Amygdala (tissue), 56 donors: ENCODE results near the gene DDX41.
"Not testable (repeated sequence)": the region's sequence is repeated elsewhere in the genome, so short reads cannot be mapped to it uniquely, and the experiment has no call there.

ENCODE experiments used
- DNase-seq, 56 donors: peaks; one replicate each; lab custom pipeline; 2025; lab: John Stamatoyannopoulos, UW

Gene DDX41

GRCh38 chr5:177538876-177539275, 22.1 kb upstream of the DDX41 start:
- no peak for DNase-seq

DNA sequence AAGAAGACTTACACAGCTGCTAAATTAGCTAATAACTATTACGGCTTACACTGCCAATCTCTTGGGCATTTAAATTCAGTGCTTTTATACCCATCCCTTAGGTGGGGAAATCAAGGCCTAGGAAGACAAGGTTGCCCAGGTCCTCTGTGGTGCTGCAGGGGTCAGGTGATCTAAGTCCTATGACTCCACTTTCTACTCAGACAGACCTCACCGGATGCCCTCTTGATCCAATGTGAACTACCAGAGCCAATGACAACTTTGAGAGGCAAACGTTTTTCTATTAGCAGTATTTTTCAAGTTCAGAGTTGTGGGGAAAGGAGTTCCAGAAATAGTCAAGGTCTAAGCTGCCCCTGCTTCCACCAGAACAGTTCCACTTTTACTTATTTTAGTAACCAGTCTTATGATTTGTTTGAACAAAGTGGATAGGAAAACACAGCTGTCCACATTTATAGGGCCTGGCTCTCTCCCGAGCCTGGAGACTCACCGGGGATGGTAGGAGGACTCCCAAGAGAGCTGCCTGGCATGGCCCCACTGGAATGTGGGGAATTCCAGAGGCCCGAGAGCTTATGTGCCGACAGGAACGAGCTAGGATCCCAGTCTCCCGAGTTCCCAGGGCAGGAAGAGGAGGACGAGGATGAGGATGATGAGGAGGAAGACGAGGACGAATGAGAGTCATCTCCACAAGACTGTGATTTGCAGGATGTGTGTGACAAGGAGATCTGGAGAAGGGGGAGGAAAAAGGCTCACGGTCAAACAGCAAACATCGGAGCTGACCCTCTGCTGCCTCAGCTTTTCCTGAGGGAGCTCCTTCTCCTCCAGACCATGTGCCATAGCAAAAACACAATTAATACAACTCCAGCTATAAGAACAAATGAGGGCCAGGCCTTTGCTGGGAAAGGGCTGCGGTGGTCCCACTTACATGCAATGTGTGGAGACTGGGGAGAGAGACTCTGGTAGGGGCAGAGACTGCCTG, 20.9 kb upstream of the DDX41 start:
- DNase-seq = peak in 1 of 56 donors; percentile 16

DNA sequence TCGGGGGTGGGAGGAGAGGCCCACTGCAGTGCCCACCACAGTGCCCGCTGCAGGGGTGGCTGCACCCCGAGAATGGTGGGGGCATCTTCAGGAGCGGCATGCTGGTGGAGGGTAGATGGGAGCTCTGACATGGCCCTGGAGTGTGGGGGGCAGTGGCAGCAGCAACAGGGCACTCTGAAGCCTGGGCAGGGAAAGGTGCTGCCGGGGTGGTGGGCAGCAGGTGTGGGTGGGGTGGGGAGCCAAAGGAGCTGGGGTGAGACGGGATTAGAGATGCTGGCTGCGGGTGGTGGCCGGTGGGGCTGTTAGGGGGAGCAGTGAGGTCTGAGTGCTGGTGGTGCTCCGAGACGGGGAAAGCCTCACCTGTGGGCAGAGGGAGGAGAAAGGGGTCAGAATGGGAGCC, 19.6 kb upstream of the DDX41 start:
- DNase-seq = no peak

DNA sequence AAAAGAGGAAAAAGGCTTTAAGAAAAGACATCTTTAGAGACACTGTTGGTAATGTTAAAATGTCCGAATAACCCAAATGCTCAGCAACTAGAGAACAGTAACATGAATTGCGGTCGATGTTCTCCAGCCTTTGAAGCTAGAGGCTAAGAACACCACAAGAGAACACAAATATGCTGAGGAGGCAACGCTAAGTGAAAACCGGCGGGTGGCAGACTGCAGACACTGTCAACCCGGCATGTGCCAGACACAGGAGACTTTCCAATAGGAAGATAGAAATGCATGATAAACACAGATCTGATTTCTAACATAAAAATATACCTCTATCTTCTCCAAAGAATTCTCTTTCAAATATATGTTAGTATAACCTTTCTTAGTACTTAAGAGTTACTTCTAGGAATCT, 18.4 kb upstream of the DDX41 start:
- peak in 1 of 56 donors; percentile 26 for DNase-seq

DNA sequence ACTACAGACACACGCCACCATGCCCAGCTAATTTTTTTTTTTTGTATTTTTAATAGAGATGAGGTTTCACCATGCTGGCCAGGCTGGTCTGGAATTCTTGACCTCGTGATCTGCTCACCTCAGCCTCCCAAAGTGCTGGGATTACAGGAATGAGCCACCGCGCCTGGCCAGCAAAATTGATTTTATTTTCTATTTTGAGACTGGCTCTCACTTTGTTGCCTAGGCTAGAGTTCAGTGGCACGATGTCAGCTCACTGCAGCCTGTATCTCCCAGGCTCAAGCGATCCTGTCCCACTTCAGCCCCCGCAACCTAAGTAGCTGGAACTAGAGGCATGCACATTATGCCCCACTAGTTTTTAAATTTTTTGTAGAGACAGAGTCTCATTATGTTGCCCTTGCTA, 17.7 kb upstream of the DDX41 start:
- DNase-seq = not testable (repeated sequence)

- no peak for DNase-seq
These were observed 14.6 kb upstream of the DDX41 start for GRCh38 chr5:177531209-177531940.

DNA sequence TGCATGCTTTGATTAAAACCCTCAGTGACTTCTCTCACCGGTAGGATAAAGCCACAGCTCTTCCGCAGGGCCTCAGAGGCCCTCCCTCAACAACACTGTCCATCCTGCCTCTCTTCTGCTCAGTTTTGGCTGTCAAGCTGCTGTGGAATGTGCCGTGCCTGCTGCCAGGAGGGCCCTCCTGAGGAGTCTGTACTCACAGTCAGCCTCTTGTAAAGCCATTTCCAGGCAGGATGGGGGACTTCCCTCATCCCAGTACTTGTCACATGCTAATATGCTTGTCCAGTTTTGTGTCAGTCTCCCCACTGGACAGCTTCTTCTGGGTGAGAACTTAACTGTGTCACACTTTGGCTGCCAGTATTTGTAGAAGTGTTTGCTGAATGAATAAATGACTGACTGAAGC, 13.9 kb upstream of the DDX41 start:
- DNase-seq = no peak

- no peak for DNase-seq
These were observed 12.8 kb upstream of the DDX41 start for GRCh38 chr5:177529247-177530203.

- no peak for DNase-seq
These were observed 11.9 kb upstream of the DDX41 start for GRCh38 chr5:177528631-177529030.

GRCh38 chr5:177527595-177527994, 10.8 kb upstream of the DDX41 start:
- no peak for DNase-seq

GRCh38 chr5:177526791-177527190, 10.0 kb upstream of the DDX41 start:
- no peak for DNase-seq

DNA sequence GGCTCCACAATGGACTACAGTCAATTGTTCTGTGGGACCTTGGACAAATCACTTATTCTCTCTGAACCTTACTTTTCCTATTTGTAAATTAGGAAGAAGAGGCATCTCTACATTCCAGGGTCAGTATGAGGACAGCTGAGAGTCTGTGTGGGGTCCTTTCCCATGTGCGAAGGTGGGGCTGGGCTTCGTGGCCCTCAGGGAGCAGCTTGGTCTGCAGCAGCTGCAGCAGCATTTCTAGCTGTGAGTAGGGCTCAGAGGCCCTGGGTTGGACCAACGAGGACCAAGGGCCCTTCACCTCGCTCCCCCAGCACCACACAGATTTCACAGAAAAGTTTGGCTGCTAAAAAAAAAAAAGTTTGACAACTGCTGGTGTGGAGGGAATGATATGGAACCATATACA, 9.4 kb upstream of the DDX41 start:
- no peak for DNase-seq

DNA sequence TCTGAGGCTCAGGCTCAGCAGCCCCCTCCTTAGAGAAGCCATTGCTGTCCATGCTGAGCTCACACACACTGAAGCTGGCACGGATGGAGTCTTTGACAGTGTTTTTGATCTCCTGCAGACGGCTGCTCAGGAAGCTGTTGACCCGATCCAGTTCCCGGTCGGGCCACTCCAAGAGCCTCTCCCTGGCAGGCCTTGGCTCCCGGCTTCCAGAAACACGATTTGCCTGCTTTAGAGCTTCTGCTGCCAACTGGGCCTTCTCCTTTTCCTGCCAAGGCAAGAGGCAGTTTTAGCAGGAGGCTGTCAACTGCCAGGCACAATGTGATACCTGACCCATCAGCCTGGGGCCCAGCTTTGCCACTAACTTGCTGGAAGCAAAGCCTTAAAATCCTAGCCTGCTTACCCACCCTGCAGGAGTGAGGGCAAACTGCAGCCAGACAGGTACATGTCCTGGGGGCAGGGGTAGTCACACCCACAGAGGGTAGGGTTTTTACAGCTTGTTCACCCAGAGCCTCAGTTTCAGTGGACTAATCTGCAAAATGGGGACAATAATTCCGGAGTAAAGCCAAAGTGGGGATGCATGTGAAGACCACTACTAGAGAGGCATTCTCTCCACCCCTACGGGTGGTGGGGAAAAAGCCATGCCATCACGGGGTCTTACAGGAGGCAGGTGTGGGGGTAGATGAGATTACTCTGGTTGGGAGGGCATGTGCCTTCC, 8.3 kb upstream of the DDX41 start:
- DNase-seq = peak in 4 of 56 donors; percentile 10 to 36 (median 26)

DNA sequence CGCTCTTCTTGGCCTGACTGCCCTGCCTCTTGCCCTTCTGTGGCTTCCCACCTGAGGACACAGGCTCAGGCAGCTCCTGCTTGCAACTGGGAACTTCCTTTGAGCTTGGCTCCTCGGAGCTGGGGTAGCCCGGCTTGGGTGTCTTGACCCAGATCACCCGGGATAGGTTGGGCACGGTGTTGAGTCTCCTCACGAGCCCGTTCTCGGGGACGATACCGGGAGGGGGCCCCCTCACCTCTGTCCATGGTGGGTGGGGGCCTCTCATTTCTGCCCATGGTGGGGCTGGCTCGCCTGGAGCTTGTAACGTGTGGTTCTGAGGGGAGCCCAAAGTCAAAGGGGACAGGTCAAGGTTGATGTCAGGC, 7.8 kb upstream of the DDX41 start:
- DNase-seq = no peak

DNA sequence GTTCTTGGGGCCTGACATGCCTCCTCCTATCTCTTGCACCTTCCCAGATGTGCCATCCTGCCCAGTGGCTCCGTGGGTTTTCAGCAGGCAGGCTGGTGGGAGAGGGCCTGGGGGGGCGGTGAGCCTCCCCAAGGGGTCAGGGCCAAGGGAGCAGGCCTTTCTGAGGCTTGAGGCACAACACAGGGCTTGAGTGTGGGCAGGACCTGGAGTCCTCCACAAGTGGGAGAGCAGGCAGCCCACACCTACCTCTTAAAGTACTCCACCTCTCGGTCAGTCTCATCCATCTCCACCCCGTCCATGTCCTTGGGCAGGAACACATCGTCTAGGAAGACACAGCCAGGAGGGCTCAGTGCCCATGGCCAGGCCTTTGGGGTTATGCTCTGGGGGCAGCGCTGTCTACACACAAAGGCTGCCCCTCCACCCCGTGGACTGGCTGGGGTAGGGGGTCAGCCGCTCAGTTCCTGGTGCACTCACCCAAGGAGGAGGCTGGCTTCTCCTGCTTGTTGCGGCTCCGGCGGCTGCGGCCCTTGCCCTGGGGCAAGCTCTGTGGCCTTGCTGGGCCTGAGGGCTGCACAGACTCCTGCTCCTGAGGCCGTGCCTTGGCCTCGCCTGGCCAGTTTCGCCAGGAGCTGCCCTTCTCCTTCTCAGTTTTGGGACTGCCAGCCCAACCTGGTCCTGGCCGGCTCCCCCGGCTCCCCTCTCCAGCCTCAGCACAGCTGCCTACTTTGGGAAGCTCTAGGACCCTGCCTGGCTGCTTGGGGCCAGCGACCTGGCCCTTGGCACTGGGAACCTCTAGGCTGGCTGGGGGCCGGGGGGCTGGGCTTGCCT, 7.2 kb upstream of the DDX41 start:
- no peak for DNase-seq

DNA sequence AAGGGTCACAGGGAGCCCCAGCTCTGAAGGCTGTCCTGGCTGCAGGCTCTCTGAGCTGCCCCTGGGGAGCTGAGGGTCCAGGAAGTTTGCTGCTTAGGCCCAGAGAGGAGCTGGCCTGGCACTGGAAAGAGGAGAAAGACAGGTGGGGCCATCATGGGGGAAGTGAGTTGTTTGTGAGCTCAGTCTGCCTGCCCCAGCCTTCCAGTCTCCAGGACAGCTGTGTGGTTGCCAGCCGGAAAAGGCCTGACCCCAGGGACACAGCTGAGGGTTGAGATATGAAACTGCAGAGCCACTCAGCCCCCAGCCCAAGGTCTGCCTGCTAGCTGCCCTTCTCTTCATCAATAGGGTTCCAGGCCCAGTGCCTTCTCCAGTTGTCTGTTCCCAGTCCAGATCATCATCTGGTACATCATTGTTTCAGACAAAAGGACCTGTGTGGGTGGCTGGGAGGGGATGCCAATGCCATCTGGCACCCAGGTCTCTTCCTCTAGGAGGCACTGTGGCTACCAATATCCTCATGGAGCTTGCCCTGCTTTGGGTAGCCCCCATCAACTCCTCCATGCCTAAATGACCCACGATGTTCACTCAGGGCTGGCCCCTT, 4.3 kb upstream of the DDX41 start:
- peak in 2 of 56 donors; percentile 23 to 45 for DNase-seq

DNA sequence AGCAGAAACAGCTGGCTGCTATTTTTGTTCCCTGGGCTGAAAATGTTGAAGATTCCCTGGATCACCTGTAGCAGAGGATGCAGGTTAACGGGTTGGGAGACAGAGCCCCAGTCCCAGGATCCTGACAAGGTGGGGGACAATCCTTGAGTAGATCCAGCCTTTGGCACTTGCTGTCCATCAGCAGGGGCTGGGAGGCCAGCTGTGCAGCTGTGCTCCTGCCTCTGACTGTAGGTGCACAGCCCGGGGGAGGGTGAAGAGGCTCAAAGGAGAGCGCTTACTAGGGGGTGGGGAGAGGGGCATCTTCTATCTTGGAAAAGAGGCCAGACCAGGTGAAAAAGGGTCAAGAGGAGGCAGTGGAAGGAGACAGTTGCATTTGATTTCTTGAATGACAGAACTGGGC, 3.5 kb upstream of the DDX41 start:
- DNase-seq = no peak

GRCh38 chr5:177519463-177520235, 2.9 kb upstream of the DDX41 start:
- DNase-seq = no peak
